Ascending aorta (tissue), 2 donors: ENCODE data around the gene IQCN. TPM values are rescaled to one million over a fixed set of nuclear protein-coding genes. Genes with fewer than 3 reads are reported as not detected.

Source experiments
- DNase-seq, 2 donors: peaks; one replicate each; pipeline ENCODE4 v3.0.0-alpha.2; 2019; ENCODE audit warnings: low spot score in 2 of 2
- H3K27ac ChIP-seq, 2 donors: fragments of 200-600 bp; sonication (generic); one replicate each; pipeline ENCODE4 v1.5.1; 2016 to 2017; ENCODE audit warnings: mild to moderate bottlenecking in 1 of 2
- H3K27me3 ChIP-seq: fragments of 200-600 bp; sonication (generic); one replicate; pipeline ENCODE4 v1.5.1; 2017
- H3K36me3 ChIP-seq, 2 donors: fragments of 200-600 bp; sonication (generic); one replicate each; pipeline ENCODE4 v1.5.1; 2016
- H3K4me1 ChIP-seq, 2 donors: fragments of 200-600 bp; sonication (generic); one replicate each; pipeline ENCODE4 v1.5.1; 2016 to 2017; ENCODE audit warnings: mild to moderate bottlenecking in 1 of 2
- H3K4me3 ChIP-seq, 2 donors: fragments of 200-600 bp; sonication (generic); one replicate each; pipeline ENCODE4 v1.5.1; 2016 to 2017; ENCODE audit warnings: mild to moderate bottlenecking in 1 of 2
- H3K9me3 ChIP-seq, 2 donors: fragments of 200-600 bp; sonication (generic); one replicate each; pipeline ENCODE4 v1.5.1; 2016
- intact Hi-C: fragments of 100-400 bp; cut with DNase I; formaldehyde crosslinking; loops from one replicate; pipeline ENCODE4 v1.15.1; 2023
- total RNA-seq: library from RNA; depleted of rRNA; stranded (reverse); fragments of >200 nt; gene quantifications from one replicate; pipeline ENCODE4 v1.1.0, GENCODE V29; 2016
- TF ChIP-seq, protein P1 (sequence below), 3 experiments: fragments of 200-600 bp in 2 of 3; fragments of 450-650 bp in 1 of 3; sonication (generic) in 2 of 3; IDR thresholded peaks; one replicate each; pipeline ENCODE4 v1.5.1; 2016 to 2019; ENCODE audit warnings: antibody characterized with exemption in 3 of 3, mild to moderate bottlenecking in 1 of 3, moderate library complexity in 1 of 3

IQCN gene
- total RNA-seq, 1 donor from 2014 or later: 51.2 TPM

DNA sequence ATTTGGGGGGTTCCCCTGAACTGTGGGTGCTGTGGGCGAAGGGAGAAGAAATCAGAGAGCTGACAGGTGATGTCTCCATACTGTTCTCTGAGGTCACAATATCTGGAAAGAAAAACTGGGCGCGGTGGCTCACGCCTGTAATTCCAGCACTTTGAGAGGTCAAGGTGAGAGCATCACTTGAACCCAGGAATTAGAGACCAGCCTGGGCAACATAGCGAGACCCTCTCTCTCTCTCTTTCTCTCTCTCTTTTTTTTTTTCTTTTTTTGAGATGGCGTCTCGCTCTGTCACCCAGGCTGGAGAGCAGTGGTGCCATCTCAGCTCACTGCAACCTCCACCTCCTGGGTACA, 21.9 kb downstream of the IQCN start:
- TF ChIP-seq, protein P1, sequence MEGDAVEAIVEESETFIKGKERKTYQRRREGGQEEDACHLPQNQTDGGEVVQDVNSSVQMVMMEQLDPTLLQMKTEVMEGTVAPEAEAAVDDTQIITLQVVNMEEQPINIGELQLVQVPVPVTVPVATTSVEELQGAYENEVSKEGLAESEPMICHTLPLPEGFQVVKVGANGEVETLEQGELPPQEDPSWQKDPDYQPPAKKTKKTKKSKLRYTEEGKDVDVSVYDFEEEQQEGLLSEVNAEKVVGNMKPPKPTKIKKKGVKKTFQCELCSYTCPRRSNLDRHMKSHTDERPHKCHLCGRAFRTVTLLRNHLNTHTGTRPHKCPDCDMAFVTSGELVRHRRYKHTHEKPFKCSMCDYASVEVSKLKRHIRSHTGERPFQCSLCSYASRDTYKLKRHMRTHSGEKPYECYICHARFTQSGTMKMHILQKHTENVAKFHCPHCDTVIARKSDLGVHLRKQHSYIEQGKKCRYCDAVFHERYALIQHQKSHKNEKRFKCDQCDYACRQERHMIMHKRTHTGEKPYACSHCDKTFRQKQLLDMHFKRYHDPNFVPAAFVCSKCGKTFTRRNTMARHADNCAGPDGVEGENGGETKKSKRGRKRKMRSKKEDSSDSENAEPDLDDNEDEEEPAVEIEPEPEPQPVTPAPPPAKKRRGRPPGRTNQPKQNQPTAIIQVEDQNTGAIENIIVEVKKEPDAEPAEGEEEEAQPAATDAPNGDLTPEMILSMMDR (IDR thresholded peaks at IDR 0.05): no peak

DNA sequence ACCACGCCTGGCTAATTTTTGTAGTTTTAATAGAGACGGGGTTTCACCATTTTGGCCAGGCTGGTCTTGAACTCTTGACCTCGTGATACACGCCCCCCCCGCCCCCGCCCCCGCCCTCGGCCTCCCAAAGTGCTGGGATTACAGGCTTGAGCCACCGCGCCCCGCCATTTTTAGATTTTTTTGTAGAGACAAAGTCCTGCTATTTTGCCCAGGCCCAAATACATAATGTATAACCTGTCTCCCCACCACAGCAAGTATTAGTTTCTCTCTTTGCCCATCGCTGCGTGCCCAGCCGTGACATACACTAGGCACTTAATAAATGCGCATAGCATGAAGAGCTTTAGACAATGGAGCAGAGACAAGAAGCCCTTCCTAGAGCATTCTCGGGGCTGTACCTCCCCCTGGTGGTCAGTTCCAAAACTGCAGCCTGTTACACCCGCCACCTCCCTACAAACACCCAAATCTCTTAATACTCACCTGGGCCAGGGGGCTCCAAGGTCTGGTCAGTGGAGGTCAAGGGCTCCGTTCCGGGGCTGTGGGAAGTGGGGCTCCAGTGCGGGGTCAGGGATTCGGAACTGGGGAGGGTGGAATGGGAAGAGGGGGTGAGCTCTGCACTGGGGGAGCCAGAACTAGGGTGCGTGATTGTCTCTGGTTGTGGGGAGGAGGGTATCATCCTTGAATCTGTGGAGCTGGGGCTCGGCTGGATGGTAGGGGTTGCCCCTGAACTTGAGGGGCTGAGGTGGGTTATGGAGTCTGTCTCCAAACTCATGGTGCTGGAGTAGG, 22.5 kb downstream of the IQCN start:
- H3K9me3 ChIP-seq: no peaks in the 10 kb centered on the region
- no peak overlapping the region for H3K27ac ChIP-seq
- no peaks in the 10 kb centered on the region for H3K4me1 ChIP-seq
- TF ChIP-seq, protein P1 (IDR thresholded peaks at IDR 0.05): peak; percentile 96 to 98 (median 96)
- peak in 1 of 2 donors; percentile 82 for DNase-seq
- H3K4me3 ChIP-seq: no peak overlapping the region
- peaks cover 0 to 2% of the 10 kb centered on the region in 2 donors for H3K36me3 ChIP-seq
- intact Hi-C loops: loop anchor here (1.0 to 10.0 kb wide), 4 partner anchors 43 to 137 kb away; no protein-coding TSS in a partner anchor
- H3K27me3 ChIP-seq: no peaks in the 10 kb centered on the region

More for the DNA sequence above, 21.9 kb downstream of the IQCN start:
- H3K36me3 ChIP-seq: peaks cover 0 to 7% of the 10 kb centered on the region in 2 donors
- no peak for DNase-seq
- H3K4me1 ChIP-seq: no peaks in the 10 kb centered on the region
- H3K9me3 ChIP-seq: no peaks in the 10 kb centered on the region
- H3K4me3 ChIP-seq: no peak overlapping the region
- H3K27ac ChIP-seq: no peak overlapping the region
- intact Hi-C loops: loop anchor here (5.0 to 10.0 kb wide), 2 partner anchors 90 to 138 kb away; no protein-coding TSS in a partner anchor
- no peaks in the 10 kb centered on the region for H3K27me3 ChIP-seq

DNA sequence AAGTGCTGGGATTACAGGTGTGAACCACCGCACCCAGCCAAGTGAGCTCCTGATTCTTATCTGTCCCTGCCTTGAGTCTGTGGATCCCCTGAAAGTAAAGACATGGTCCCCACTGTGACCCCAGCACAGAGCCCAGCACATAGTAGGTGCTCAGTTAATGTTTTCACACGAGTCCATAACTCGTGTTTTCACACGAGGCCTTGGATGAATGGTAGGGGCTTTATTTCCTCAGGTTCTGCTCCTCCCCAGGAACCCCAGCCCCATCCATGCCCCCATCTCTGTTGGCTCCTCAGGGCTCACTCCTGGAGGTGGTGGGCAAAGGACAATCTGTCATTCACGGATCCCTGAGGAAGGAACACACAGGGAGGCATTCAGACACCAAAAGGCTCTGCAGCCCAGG, 24.4 kb downstream of the IQCN start:
- no peaks in the 10 kb centered on the region for H3K27me3 ChIP-seq
- no peaks in the 10 kb centered on the region for H3K4me1 ChIP-seq
- no peaks in the 10 kb centered on the region for H3K36me3 ChIP-seq
- DNase-seq: no peak
- TF ChIP-seq, protein P1 (IDR thresholded peaks at IDR 0.05): no peak
- no peak overlapping the region for H3K4me3 ChIP-seq
- intact Hi-C loops: loop anchor here (5.0 to 10.0 kb wide), 2 partner anchors 88 to 135 kb away; no protein-coding TSS in a partner anchor
- H3K9me3 ChIP-seq: no peaks in the 10 kb centered on the region
- no peak overlapping the region for H3K27ac ChIP-seq

DNA sequence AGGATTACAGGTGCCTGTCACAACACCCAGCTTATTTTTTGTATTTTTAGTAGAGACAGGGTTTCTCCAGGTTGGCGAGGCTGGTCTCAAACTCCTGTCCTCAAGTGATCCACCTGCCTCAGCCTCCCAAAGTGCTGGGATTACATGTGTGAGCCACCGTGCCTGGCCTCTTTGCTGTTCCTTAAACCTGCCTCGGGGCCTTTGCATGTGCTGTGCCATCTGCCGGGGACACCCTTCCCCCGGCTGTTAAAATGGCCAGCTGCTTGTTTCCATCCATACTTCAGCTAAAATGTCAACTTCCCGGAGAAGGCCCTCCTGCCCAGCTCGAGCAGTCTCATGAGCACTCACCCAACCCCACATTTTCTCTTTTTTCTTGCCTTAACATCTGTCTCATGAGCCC, 29.0 kb downstream of the IQCN start:
- Histone ChIP-seq H3K36me3 (no peaks in the 10 kb centered on the region), H3K27me3 (no peaks in the 10 kb centered on the region), H3K4me3 (no peak overlapping the region), H3K9me3 (no peaks in the 10 kb centered on the region), H3K4me1 (no peaks in the 10 kb centered on the region), H3K27ac (no peak overlapping the region)
- DNase-seq: no peak
- TF ChIP-seq, protein P1 (IDR thresholded peaks at IDR 0.05): no peak
- intact Hi-C loops: no loop called here

DNA sequence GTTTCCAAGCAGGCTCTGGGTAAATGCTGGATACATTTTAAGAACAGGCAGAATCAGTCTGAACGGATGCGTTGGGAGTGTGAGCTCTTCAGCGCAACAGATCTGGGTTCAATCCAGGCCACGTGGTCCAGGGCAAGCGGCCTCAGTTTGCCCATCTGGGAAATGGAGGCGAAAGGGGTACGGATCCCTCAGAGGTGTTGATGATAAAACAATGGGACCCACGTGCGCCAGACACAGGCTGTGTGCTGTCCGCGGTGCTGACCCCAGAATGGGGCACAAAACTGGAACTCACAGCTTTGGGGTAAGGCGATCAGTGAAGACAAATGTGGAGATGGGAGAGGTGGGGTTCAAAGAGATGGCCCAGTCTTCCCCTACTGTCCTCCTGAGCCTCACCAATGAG, 34.9 kb downstream of the IQCN start:
- Histone ChIP-seq H3K4me1 (no peaks in the 10 kb centered on the region), H3K9me3 (no peaks in the 10 kb centered on the region), H3K27ac (no peak overlapping the region), H3K36me3 (no peaks in the 10 kb centered on the region), H3K4me3 (no peak overlapping the region), H3K27me3 (no peaks in the 10 kb centered on the region)
- intact Hi-C loops: no loop called here
- no peak for DNase-seq
- TF ChIP-seq, protein P1 (IDR thresholded peaks at IDR 0.05): no peak
